Stimulated activated CD4-positive, alpha-beta T cell treated with anti-CD3 and anti-CD28 coated beads, Interleukin-2, amount 100 ng/mL, for 24 hours (primary cell): ENCODE measurements around the gene HID1.
"Not testable (repeated sequence)": the region's sequence is repeated elsewhere in the genome, so short reads cannot be mapped to it uniquely, and the experiment has no call there.

Source experiments
- DNase-seq, 2 donors: peaks; one replicate each; pipeline ENCODE4 v3.0.0-alpha.2; 2020

Gene HID1

DNA sequence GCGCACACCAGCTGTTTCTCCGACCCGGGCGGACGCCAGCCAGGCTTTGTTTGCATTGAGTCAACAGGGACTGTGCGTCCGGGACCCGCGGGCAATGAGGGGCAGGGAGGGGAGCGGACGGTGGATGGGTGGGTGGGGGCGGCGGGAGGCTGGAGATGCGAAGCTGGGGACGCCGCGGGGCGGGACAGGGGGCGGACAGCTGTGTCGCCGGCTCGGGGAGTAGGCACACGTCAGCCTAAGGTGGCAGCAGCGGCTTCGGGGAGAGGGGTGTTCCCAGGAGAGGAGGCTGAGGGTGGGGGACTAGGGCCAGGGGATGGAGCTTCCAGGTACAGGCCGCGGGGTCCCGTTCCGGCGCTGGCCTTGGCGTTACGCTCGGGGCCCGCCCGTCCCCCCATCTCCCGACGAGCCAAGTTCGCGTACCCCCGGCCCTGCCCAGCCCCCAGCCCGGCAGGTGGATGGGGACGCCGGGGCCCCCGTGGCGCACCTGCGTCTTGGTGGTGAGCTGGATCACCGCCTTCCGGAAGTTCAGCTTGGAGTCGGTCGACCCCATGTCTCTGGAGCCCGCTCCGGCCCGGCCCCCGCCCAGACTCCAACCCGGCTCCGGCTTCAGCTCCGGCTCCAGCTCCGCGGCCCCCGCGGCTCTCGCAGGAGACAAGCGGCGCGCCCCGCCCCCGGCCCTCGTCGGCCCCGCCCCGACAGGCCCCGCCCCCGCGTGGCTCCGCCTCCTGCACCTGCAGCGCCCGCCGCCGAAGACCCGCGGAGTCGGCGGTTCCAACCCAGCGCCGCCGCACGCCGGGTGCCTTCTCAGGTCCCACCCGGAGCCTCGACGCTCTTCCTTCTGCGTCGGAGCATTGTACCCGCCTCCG is at the start of gene HID1:
HID1 (minus strand) TSS at position 653 of the 866 bp plus-strand sequence; CDS start at position 550, 103 bp downstream.
- DNase-seq, result peak; percentile 82 to 84

GRCh38 chr17:75020331-75021110 is 48.0 kb upstream of the HID1 start:
- DNase-seq, result no peak

DNA sequence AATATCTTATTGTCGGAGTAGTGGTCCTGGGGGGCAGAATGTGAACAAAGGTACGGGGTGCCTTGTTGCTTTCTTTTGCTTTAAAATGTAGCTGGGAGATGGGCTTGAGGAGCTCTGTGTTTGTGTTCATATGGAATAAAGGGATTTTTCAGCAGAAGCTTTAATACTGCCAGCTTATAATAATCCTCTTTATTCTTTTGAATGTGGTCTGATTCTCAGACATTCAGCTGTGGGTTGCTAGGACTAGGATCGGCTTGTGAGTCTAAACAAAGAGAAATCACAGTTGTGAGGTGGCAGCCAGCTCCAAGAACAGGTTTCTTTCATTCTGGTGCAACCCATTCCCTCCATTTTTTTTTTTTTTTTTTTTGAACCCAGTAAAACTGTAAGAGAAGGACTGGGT is 47.2 kb upstream of the HID1 start:
- DNase-seq, result no peak

DNA sequence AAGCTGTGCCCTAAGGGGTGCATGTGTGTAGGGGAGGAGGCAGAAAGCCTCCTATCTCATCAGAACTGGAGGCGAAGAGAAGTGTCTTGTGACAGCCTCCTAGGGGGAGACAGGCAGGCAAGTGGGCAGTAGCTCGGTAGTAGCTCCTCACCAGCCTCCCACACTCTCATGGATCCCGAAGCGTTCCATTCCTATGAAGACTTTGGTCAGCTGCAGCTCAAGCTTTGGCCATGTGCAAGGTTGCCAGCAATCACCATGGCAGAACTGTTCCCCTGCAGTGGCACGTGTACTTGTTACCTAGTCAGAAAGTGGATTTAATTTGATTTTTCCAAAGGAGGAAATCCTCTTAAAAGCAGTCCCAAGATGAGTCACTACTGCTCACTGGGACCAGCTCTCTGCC is 46.6 kb upstream of the HID1 start:
- no peak for DNase-seq

- no peak for DNase-seq
Observed at GRCh38 chr17:75013092-75013559, 40.6 kb upstream of the HID1 start.

GRCh38 chr17:75012346-75013091 is 40.0 kb upstream of the HID1 start, which contains the start of gene MRPL58:
Gene MRPL58 (plus strand): TSS chr17:75012670. CDS start chr17:75012687, 17 bp downstream.
- peak; percentile 83 to 86 for DNase-seq

- no peak for DNase-seq
Observed at GRCh38 chr17:75012096-75012345, 39.5 kb upstream of the HID1 start.

- no peak for DNase-seq
Observed at GRCh38 chr17:75011401-75012095, 39.0 kb upstream of the HID1 start.

- no peak for DNase-seq
Observed at GRCh38 chr17:75010683-75011400, 38.3 kb upstream of the HID1 start.

GRCh38 chr17:75009139-75009724 is 36.7 kb upstream of the HID1 start:
- no peak for DNase-seq

GRCh38 chr17:75008373-75008772 is 35.8 kb upstream of the HID1 start:
- DNase-seq, result no peak

- no peak for DNase-seq
Observed at GRCh38 chr17:75006653-75007052, 34.1 kb upstream of the HID1 start.

- DNase-seq, result not testable (repeated sequence)
Observed at GRCh38 chr17:75006084-75006483, 33.5 kb upstream of the HID1 start.

DNA sequence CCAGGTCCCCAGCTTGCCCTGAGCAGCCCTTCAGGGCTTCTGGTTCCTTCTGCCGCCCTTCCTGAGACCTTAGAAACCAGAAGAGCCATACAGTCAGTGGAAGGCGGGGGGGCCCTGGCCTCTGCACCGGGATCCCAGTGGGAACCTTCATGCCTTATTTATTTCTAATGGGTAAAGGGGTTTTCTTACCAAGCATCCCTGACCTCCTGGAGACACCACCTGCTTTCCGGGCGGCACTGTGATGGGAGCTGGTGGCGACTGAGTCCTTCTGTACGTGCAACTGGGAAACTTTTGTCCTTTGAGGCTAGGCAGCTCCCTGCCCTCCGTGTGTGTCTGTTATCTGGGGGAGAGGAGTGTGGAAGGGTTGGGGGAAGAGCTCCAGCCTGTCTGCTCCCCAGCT is 32.7 kb upstream of the HID1 start:
- no peak for DNase-seq

DNA sequence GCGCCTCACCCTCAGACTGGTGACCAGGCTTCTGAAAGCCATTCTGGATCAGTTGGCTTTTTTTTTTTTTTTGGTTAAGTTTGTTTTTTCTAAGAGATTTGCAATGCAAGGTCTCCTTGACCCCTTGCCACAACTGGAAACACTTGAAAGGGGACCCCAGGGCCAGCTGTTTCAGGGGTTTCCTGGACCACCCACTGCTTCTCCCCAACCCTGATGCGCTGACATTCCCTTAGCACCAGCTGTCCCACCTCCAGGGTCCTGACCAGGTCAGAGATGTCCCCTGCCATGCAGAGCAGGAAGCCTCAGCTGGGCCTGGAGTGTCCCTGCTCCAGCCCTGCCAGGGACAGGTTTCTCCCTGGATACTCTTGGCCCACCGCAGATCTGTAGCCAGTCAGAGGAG is 31.8 kb upstream of the HID1 start:
- DNase-seq, result no peak

DNA sequence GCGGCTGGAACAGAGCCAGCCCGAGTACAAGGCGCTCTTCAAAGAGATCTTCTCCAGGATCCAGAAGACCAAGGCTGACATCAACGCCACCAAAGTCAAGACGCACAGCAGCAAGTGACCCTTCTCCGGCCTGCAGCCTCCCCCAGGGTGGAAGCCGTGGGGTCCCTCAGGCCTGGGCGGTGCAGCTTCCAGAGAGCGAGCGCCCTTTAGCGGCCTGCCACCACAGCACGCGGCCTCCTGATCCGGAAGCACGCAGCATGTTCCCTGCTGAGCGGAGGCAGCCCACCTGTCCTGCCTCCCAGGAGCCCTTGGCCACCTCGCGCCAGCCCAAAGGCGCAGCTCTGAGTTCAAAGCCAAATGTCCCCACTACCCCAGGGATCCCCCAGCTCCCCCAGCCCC is 31.4 kb upstream of the HID1 start:
- DNase-seq, result no peak

DNA sequence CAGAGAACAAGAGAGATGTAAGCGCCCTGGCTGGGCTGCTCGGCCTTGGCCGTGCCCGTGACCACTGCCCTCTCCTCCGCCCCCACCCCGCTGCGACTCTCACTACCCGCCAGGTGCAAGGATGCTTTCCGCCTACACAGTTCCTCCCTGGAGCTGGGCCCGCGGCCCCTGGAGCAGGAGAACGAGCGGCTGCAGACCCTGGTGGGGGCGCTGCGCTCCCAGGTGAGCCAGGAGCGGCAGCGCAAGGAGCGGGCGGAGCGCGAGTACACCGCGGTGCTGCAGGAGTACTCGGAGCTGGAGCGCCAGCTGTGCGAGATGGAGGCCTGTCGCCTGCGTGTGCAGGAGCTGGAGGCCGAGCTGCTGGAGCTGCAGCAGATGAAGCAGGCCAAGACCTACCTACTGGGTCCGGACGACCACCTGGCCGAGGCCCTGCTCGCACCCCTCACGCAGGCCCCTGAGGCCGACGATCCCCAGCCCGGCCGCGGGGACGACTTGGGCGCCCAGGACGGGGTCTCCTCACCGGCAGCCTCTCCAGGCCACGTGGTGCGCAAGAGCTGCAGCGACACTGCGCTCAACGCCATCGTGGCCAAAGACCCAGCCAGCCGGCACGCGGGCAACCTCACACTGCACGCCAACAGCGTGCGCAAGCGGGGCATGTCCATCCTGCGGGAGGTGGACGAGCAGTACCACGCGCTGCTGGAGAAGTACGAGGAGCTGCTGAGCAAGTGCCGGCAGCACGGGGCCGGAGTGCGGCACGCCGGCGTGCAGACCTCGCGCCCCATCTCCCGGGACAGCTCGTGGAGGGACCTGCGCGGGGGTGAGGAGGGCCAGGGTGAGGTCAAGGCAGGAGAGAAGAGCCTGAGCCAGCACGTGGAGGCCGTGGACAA is 30.8 kb upstream of the HID1 start:
- DNase-seq, result no peak

GRCh38 chr17:75001915-75002843 is 29.6 kb upstream of the HID1 start:
- DNase-seq, result no peak

GRCh38 chr17:74999523-74999922 is 27.0 kb upstream of the HID1 start:
- DNase-seq, result no peak
